Uterus (tissue), 2 donors: ENCODE results near the gene HGFAC.

ENCODE experiments used
- POLR2A ChIP-seq, 2 donors: fragments of 450-650 bp; IDR thresholded peaks; one replicate each; pipeline ENCODE4 v1.6.1; 2016; ENCODE audit warnings: antibody characterized with exemption in 2 of 2, mild to moderate bottlenecking in 1 of 2, moderate library complexity in 1 of 2
- TF ChIP-seq, protein P1 (sequence below), 4 experiments: fragments of 200-600 bp in 2 of 4; fragments of 450-650 bp in 2 of 4; sonication (generic) in 2 of 4; IDR thresholded peaks; one replicate each; pipeline ENCODE4 v1.5.1; 2016 to 2019; ENCODE audit warnings: antibody characterized with exemption in 4 of 4, mild to moderate bottlenecking in 2 of 4, moderate library complexity in 1 of 4

DNA sequence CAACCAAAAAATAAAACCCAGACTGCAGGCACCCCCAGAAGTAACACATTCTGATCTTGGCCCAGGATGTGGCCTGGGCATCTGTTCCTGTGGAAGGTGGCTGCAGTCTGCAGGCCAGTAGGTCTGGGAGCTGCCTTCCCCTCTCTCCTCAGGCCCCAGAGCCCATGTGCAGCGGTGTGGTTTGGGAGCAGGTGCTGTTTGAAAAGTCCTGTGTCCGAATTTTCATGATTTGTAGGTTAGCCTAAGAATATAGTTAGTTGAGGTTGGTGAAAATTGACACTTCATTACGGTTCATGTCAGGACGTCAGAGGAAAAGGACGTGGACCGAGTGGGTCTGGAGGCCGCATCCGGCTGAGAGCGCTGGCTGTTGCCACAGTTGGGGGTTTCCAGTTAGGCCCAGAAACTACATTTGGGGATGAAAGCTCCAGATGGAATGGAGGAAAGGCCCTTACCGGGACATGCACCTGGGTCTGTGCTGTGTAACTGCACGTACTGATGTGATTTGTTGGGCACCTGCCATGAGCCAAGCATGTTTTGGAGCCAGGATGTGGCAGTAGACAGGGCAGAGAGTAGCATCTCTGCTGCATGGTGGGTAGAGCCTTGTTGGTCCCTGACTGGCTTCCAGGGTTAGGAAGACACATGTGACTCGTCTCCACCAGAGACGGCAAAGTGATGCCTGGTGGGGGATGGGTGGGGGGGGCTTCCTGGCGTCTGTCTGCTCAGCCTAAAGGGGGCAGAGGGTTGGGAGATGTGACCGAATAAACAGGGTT is 21.7 kb upstream of the HGFAC start:
- no peak for TF ChIP-seq POLR2A (IDR thresholded peaks at IDR 0.05)
- TF ChIP-seq, protein P1, sequence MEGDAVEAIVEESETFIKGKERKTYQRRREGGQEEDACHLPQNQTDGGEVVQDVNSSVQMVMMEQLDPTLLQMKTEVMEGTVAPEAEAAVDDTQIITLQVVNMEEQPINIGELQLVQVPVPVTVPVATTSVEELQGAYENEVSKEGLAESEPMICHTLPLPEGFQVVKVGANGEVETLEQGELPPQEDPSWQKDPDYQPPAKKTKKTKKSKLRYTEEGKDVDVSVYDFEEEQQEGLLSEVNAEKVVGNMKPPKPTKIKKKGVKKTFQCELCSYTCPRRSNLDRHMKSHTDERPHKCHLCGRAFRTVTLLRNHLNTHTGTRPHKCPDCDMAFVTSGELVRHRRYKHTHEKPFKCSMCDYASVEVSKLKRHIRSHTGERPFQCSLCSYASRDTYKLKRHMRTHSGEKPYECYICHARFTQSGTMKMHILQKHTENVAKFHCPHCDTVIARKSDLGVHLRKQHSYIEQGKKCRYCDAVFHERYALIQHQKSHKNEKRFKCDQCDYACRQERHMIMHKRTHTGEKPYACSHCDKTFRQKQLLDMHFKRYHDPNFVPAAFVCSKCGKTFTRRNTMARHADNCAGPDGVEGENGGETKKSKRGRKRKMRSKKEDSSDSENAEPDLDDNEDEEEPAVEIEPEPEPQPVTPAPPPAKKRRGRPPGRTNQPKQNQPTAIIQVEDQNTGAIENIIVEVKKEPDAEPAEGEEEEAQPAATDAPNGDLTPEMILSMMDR (IDR thresholded peaks at IDR 0.05): no peak
